Measurements from ENCODE around the gene MASP2. TPM values are rescaled to one million over a fixed set of nuclear protein-coding genes. Genes with fewer than 3 reads are reported as not detected.
"Not testable (repeated sequence)": the region's sequence is repeated elsewhere in the genome, so short reads cannot be mapped to it uniquely, and the experiment has no call there.

Gene MASP2
- not detected for polyA plus RNA-seq (2013, experiment 1 of 2)
- polyA plus RNA-seq (2013, experiment 2 of 2), result not detected

DNA sequence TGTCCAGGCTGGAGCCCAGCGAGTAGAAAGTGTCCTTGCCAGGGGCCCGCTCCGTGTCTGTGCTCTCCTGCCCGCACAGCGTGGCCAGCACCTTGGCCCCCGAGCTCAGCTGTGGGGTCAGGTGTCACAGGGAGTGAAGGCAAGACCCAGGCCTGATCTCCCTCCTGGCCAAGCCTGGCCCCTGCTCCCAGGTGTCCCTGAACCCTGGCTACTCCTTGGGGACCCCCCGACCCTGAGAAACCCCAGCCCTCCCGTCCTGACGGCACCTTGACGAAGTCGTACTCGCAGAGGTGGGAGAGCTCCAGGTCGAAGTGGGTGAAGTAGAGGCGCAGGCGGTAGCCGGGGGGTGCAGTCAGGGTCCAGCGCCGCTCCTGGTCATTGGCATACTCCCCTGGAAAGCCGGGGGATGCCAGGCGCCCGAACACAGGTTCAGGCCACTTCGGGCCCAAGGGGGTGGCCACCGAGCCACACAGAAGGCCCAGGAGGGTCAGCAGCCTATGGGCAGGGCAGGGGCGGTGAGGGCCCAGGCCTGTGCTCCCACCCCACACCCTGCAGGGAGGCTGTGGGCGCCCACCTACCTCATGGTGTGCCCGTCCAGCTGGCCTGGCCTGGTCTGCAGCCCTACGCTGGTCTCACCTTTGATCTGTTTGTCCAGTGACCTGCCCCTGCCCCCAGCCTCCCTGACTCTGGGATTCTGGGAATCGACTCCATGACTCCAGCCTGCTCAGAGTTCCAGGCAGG lies at the start of gene MASP2:
TSS of gene MASP2 (minus strand) at position 615 of the 741 bp plus-strand sequence. CDS start at position 583, 32 bp downstream.
- no peaks in the 10 kb centered on the region for H3K9me3 ChIP-seq (ENCODE audit: control insufficient read depth, low read length)
- no peak within 1 kb of the TSS for H3K27ac ChIP-seq (ENCODE audit: low read depth, low read length, severe bottlenecking)
- H3K4me1 ChIP-seq (ENCODE audit: control insufficient read depth, insufficient read depth, low read length, poor library complexity, severe bottlenecking), result no peaks in the 10 kb centered on the region
- no peaks in the 10 kb centered on the region for H3K36me3 ChIP-seq (ENCODE audit: control insufficient read depth, insufficient read depth, low read length)
- H3K4me3 ChIP-seq (ENCODE audit: extremely low read depth, insufficient read depth, low read length, poor library complexity, severe bottlenecking), result no peak within 1 kb of the TSS
- WGBS, 2 experiments (ENCODE audit: insufficient coverage in 2 of 2), result 92 to 94% methylated on average over 26 to 27 of the region's 28 CpGs

DNA sequence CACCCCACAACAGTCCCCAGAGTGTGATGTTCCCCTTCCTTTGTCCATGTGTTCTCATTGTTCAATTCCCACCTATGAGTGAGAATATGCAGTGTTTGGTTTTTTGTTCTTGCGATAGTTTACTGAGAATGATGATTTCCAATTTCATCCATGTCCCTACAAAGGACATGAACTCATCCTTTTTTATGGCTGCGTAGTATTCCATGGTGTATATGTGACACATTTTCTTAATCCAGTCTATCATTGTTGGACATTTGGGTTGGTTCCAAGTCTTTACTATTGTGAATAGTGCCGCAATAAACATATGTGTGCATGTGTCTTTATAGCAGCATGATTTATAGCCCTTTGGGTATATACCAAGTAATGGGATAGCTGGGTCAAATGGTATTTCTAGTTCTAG lies 36.7 kb upstream of the MASP2 start:
- not testable (repeated sequence) for H3K27ac ChIP-seq (ENCODE audit: low read depth, low read length, severe bottlenecking); H3K4me1 ChIP-seq (ENCODE audit: control insufficient read depth, insufficient read depth, low read length, poor library complexity, severe bottlenecking); H3K9me3 ChIP-seq (ENCODE audit: control insufficient read depth, low read length); H3K4me3 ChIP-seq (ENCODE audit: extremely low read depth, insufficient read depth, low read length, poor library complexity, severe bottlenecking)
- WGBS, 2 experiments (ENCODE audit: insufficient coverage in 2 of 2), result no CpG with 5 or more reads among the region's 3 CpGs
- H3K36me3 ChIP-seq (ENCODE audit: control insufficient read depth, insufficient read depth, low read length), result peaks cover 69% of the 10 kb centered on the region

DNA sequence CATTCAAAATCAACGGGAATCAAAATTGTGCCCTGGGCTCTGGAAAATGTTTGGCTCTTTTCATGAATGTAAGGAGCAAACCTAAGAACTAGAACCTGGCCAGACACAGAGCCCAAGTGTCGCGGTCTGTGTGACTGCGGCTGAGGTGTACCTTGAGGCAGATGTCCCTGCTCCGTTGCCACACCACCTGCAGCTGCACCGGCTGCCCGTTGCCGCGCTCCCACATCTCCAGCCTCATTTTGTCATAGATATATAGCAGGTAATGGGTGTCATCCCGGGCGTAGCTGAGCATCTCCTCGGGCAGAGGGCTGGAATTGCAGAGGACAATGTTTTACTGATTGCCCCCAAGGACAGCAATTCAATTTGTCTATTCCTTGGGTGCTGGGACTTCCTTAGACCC lies 33.9 kb upstream of the MASP2 start:
- no peak overlapping the region for H3K27ac ChIP-seq (ENCODE audit: low read depth, low read length, severe bottlenecking)
- H3K4me1 ChIP-seq (ENCODE audit: control insufficient read depth, insufficient read depth, low read length, poor library complexity, severe bottlenecking), result no peaks in the 10 kb centered on the region
- H3K36me3 ChIP-seq (ENCODE audit: control insufficient read depth, insufficient read depth, low read length), result peaks cover 70% of the 10 kb centered on the region
- no peaks in the 10 kb centered on the region for H3K9me3 ChIP-seq (ENCODE audit: control insufficient read depth, low read length)
- 97% methylated on average over 5 to 7 of the region's 12 CpGs for WGBS, 2 experiments (ENCODE audit: insufficient coverage in 2 of 2)
- H3K4me3 ChIP-seq (ENCODE audit: extremely low read depth, insufficient read depth, low read length, poor library complexity, severe bottlenecking), result no peak overlapping the region

DNA sequence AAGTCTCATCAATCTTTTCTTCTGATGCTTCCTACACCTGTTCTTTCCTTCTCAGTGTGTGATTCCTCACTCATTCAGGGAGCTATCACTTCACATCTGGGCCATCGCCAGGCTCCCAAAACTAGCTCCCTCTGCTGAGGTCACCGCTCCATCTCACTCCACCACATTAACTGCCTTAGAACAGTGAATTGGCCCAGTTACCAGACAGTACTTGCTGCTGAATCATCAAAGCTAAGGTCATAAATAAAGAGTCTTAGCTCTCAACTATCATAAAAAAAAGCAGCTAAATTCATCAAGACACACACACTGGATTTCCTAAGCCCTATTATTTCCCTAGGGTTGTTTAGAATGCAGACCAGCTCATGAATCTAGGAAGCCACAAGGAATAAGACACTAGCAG lies 31.6 kb upstream of the MASP2 start:
- no peaks in the 10 kb centered on the region for H3K9me3 ChIP-seq (ENCODE audit: control insufficient read depth, low read length)
- H3K4me3 ChIP-seq (ENCODE audit: extremely low read depth, insufficient read depth, low read length, poor library complexity, severe bottlenecking), result no peak overlapping the region
- H3K4me1 ChIP-seq (ENCODE audit: control insufficient read depth, insufficient read depth, low read length, poor library complexity, severe bottlenecking), result no peaks in the 10 kb centered on the region
- peaks cover 90% of the 10 kb centered on the region for H3K36me3 ChIP-seq (ENCODE audit: control insufficient read depth, insufficient read depth, low read length)
- WGBS, 2 experiments (ENCODE audit: insufficient coverage in 2 of 2), result 100% methylated on average over 2 of the region's 2 CpGs; no CpG with 5 or more reads in 1 of the 2 experiments
- H3K27ac ChIP-seq (ENCODE audit: low read depth, low read length, severe bottlenecking), result no peak overlapping the region

DNA sequence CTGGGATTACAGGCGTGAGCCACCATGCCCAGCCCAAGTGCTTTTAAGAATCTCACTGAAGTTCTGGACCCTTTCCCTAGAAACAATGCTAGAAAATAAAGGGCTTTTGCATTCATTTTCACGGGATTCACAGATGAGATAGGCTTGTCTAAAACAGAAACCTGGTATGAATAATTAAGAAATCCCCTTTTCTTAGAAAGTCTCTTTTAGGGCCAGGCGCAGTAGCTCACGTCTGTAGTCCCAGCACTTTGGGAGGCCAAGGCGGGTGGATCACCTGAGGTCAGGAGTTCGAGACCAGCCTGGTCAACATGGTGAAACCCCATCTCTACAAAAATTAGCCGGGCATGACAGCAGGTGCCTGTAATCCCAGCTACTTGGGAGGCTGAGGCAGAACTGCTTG lies 26.4 kb upstream of the MASP2 start:
- peaks cover 95% of the 10 kb centered on the region for H3K36me3 ChIP-seq (ENCODE audit: control insufficient read depth, insufficient read depth, low read length)
- not testable (repeated sequence) for H3K4me1 ChIP-seq (ENCODE audit: control insufficient read depth, insufficient read depth, low read length, poor library complexity, severe bottlenecking); H3K27ac ChIP-seq (ENCODE audit: low read depth, low read length, severe bottlenecking); H3K4me3 ChIP-seq (ENCODE audit: extremely low read depth, insufficient read depth, low read length, poor library complexity, severe bottlenecking); H3K9me3 ChIP-seq (ENCODE audit: control insufficient read depth, low read length)
- WGBS, 2 experiments (ENCODE audit: insufficient coverage in 2 of 2), result 96 to 97% methylated on average over 5 of the region's 7 CpGs

DNA sequence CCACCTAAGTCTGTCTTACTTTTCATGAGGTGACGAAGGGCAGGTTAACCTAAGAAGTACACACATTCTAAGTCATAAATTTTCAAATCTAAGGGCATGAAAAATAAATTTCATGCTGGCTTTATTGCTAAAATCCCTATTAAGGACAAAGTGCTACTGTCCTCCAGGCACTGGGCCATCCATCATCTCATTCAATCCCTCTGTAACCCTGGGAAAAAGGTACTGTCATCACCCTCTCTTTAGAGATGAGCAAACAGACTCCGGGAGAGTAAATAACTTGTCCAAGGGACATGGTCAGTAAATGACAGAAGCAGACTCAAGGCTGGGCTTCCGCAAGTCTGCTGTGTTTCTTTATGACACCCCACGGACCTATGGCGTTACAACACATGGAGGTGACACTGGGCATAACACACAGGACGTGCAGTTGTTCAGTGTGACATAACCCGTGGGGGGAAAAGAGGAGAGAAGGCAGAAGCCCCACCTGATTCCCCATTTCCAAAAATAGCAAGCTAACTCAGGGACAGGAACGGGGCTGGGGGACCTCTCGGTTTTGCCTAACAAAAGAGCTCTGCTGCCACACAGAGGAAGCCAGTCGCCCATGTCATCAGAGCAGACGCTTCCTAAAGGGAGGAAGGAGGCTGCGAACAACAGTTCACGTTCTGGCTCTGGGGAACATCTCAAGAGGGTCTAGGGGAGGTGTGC lies 25.3 kb upstream of the MASP2 start:
- Histone ChIP-seq H3K4me1 (ENCODE audit: control insufficient read depth, insufficient read depth, low read length, poor library complexity, severe bottlenecking) (no peaks in the 10 kb centered on the region), H3K9me3 (ENCODE audit: control insufficient read depth, low read length) (no peaks in the 10 kb centered on the region), H3K4me3 (ENCODE audit: extremely low read depth, insufficient read depth, low read length, poor library complexity, severe bottlenecking) (no peak overlapping the region), H3K36me3 (ENCODE audit: control insufficient read depth, insufficient read depth, low read length) (peaks cover 99% of the 10 kb centered on the region), H3K27ac (ENCODE audit: low read depth, low read length, severe bottlenecking) (no peak overlapping the region)
- 83 to 84% methylated on average over 11 to 12 of the region's 13 CpGs for WGBS, 2 experiments (ENCODE audit: insufficient coverage in 2 of 2)

GRCh38 chr1:11071463-11072215 lies 24.6 kb upstream of the MASP2 start:
- Histone ChIP-seq H3K4me1 (ENCODE audit: control insufficient read depth, insufficient read depth, low read length, poor library complexity, severe bottlenecking) (no peaks in the 10 kb centered on the region), H3K9me3 (ENCODE audit: control insufficient read depth, low read length) (no peaks in the 10 kb centered on the region), H3K4me3 (ENCODE audit: extremely low read depth, insufficient read depth, low read length, poor library complexity, severe bottlenecking) (no peak overlapping the region), H3K36me3 (ENCODE audit: control insufficient read depth, insufficient read depth, low read length) (peaks cover 96% of the 10 kb centered on the region), H3K27ac (ENCODE audit: low read depth, low read length, severe bottlenecking) (no peak overlapping the region)
- 93 to 94% methylated on average over 10 to 14 of the region's 15 CpGs for WGBS, 2 experiments (ENCODE audit: insufficient coverage in 2 of 2)

DNA sequence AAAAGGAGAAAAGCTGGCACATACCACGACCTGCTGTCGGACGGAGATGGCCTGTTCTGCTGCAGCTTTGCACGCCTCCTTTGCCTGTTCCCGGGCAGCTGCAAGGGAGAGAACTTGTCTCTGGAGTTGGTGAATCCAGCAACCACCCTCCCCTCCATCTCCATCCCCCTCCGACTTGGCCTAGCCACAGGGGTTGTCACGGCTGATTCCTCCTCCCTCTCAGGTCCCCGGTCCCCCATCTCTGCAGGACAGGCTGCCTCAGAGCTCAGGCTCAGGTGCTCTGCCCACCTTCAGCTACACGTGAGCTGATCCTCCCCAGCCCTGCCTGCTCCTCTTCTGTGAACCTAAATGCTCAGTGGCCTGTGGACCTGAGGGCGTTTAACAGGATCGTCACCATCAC lies 23.8 kb upstream of the MASP2 start:
- Histone ChIP-seq H3K27ac (ENCODE audit: low read depth, low read length, severe bottlenecking) (no peak overlapping the region), H3K9me3 (ENCODE audit: control insufficient read depth, low read length) (no peaks in the 10 kb centered on the region), H3K36me3 (ENCODE audit: control insufficient read depth, insufficient read depth, low read length) (peaks cover 96% of the 10 kb centered on the region), H3K4me1 (ENCODE audit: control insufficient read depth, insufficient read depth, low read length, poor library complexity, severe bottlenecking) (no peaks in the 10 kb centered on the region), H3K4me3 (ENCODE audit: extremely low read depth, insufficient read depth, low read length, poor library complexity, severe bottlenecking) (no peak overlapping the region)
- 97 to 98% methylated on average over 5 to 6 of the region's 11 CpGs for WGBS, 2 experiments (ENCODE audit: insufficient coverage in 2 of 2)

- H3K36me3 ChIP-seq (ENCODE audit: control insufficient read depth, insufficient read depth, low read length), result peaks cover 91% of the 10 kb centered on the region
- no peaks in the 10 kb centered on the region for H3K4me1 ChIP-seq (ENCODE audit: control insufficient read depth, insufficient read depth, low read length, poor library complexity, severe bottlenecking)
- 96% methylated on average over 14 to 17 of the region's 17 CpGs for WGBS, 2 experiments (ENCODE audit: insufficient coverage in 2 of 2)
- no peaks in the 10 kb centered on the region for H3K9me3 ChIP-seq (ENCODE audit: control insufficient read depth, low read length)
- H3K4me3 ChIP-seq (ENCODE audit: extremely low read depth, insufficient read depth, low read length, poor library complexity, severe bottlenecking), result no peak overlapping the region
- H3K27ac ChIP-seq (ENCODE audit: low read depth, low read length, severe bottlenecking), result no peak overlapping the region
Observed at GRCh38 chr1:11068600-11069473, 21.8 kb upstream of the MASP2 start.

Data from mesodermal cell (in vitro differentiated cells).